Lower leg skin (tissue), 4 donors: ENCODE results near the gene NPAS1. TPM values are rescaled to one million over a fixed set of nuclear protein-coding genes. Genes with fewer than 3 reads are reported as not detected.

Experiments used
- DNase-seq, 2 donors: peaks; one replicate each; pipeline ENCODE4 v3.0.0-alpha.2; 2019; ENCODE audit warnings: low spot score in 2 of 2
- H3K4me3 ChIP-seq: fragments of 200-600 bp; sonication (generic); 2 replicates; pipeline ENCODE4 v1.5.1; 2017; ENCODE audit warnings: mild to moderate bottlenecking, low read depth; ENCODE audit not compliant: poor library complexity, severe bottlenecking
- POLR2A ChIP-seq, 2 donors: fragments of 450-650 bp; IDR thresholded peaks; one replicate each; pipeline ENCODE4 v1.6.1; 2016 to 2017; ENCODE audit warnings: antibody characterized with exemption in 2 of 2, mild to moderate bottlenecking in 1 of 2, moderate library complexity in 1 of 2
- whole genome bisulfite sequencing, 2 donors: methylation state at CpG; one replicate each; pipeline ENCODE4 v1.1.5; 2018; 5-methylcytosine and 5-hydroxymethylcytosine counted together
- intact Hi-C: fragments of 100-400 bp; cut with DNase I; formaldehyde crosslinking; loops from one replicate; pipeline ENCODE4 v1.15.0; 2023; ENCODE audit warnings: low total_unique reads
- total RNA-seq, 4 donors: library from RNA; depleted of rRNA; stranded (reverse); fragments of >200 nt; gene quantifications; one replicate each; pipeline ENCODE4 v1.1.0, GENCODE V29; 2016
- TF ChIP-seq, protein P1 (sequence below), 3 donors: fragments of 450-650 bp; IDR thresholded peaks; one replicate each; pipeline ENCODE4 v1.5.1; 2016; ENCODE audit warnings: antibody characterized with exemption in 3 of 3, mild to moderate bottlenecking in 3 of 3, moderate library complexity in 2 of 3

Gene NPAS1
- total RNA-seq, 4 donors from 2014 or later, result 5.7 to 24.3 (median 12.6) TPM

DNA sequence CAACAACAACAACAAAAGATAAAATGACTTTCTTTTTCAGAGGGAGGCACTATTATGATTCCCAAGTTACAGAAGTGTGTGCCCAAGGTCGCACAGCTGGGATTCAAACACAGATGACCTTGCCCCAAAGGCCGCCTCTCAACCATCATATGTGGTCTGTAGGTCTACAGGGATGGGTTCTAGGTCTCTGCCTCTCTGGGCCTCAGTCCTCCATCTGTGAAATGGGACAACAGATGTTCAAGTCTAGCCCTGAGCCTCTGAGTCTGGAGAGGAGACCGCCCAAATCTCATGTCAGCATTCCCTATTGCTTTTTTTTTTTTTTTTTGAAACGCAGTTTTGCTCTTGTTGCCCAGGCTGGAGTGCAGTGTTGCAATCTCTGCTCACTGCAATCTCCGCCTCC lies 4.9 kb downstream of the NPAS1 start:
- WGBS, 2 donors, result 75 to 78% methylated on average over 5 of the region's 5 CpGs
- no peak for DNase-seq
- TF ChIP-seq POLR2A (IDR thresholded peaks at IDR 0.05), result no peak
- TF ChIP-seq, protein P1, sequence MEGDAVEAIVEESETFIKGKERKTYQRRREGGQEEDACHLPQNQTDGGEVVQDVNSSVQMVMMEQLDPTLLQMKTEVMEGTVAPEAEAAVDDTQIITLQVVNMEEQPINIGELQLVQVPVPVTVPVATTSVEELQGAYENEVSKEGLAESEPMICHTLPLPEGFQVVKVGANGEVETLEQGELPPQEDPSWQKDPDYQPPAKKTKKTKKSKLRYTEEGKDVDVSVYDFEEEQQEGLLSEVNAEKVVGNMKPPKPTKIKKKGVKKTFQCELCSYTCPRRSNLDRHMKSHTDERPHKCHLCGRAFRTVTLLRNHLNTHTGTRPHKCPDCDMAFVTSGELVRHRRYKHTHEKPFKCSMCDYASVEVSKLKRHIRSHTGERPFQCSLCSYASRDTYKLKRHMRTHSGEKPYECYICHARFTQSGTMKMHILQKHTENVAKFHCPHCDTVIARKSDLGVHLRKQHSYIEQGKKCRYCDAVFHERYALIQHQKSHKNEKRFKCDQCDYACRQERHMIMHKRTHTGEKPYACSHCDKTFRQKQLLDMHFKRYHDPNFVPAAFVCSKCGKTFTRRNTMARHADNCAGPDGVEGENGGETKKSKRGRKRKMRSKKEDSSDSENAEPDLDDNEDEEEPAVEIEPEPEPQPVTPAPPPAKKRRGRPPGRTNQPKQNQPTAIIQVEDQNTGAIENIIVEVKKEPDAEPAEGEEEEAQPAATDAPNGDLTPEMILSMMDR (IDR thresholded peaks at IDR 0.05), result no peak
- no peak overlapping the region for H3K4me3 ChIP-seq
- intact Hi-C loops, result no loop called here

DNA sequence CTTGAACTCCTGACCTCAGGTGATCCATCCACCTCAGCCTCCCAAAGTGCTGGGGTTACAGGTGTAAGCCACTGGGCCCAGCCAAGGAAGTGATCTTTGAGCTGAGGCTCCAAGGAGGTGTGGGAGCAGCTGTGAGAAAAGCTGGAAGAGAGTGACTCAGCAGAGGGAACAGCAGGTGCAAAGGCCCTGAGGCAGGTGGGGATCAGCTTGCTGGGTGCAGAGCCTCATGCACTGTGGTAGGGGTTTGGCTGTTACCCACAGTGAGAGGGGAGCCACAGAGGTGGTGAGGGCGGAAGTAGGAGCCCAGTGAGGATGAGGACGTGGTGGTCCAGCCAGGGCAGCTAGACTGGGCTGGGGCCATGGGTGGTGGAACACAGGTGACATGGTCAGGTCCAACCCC lies 6.5 kb downstream of the NPAS1 start:
- 83 to 92% methylated on average over 2 of the region's 2 CpGs for WGBS, 2 donors
- intact Hi-C loops, result no loop called here
- no peak for DNase-seq

DNA sequence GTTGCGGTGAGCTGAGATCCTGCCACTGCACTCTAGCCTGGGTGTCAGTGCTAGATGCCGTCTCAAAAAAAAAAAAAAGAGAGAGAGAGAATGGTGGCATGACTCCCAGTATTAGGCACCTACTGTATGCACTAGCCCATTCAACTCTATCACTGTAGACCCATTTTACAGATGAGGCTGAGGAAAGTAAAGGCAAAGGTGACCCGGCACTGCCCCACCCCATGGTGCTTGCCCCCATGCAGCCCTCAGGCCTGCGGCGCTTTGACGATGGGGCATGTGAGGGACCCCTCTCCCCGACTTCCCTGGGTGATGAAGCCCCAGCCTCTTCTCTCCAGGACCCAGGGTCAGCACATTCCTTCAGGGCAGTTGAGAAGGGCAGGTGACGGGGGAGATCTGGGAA lies 7.3 kb downstream of the NPAS1 start:
- TF ChIP-seq, protein P1 (IDR thresholded peaks at IDR 0.05), result no peak
- no peak for TF ChIP-seq POLR2A (IDR thresholded peaks at IDR 0.05)
- intact Hi-C loops, result no loop called here
- 89 to 93% methylated on average over 8 of the region's 8 CpGs for WGBS, 2 donors
- no peak for DNase-seq
- no peak overlapping the region for H3K4me3 ChIP-seq

More for the DNA sequence above, 6.5 kb downstream of the NPAS1 start:
- TF ChIP-seq POLR2A (IDR thresholded peaks at IDR 0.05), result no peak
- TF ChIP-seq, protein P1 (IDR thresholded peaks at IDR 0.05), result no peak
- H3K4me3 ChIP-seq, result no peak overlapping the region

DNA sequence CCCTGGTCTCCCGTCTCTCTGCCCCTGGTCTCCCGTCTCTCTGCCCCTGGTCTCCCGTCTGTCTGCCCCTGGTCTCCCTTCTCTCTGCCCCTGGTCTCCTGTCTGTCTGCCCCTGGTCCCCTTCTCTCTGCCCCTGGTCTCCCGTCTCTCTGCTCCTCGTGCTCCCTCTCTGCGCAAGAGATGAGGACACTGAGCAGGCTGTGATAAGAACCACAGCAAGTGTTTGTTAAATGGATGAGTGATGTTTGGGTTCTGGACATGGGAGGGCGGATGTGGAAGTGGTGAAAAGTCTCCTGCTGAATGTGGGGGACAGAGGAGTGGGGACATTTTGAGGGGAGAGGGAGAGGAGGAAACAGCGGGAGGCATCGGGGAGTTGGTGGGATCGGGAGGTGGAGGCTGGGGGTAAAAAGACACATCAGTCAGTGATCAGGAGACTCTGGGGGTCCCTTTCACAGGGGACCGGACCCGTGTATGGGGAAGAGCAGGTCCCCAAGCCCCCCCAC lies 8.0 kb downstream of the NPAS1 start:
- DNase-seq, result no peak
- WGBS, 2 donors, result 38 to 43% methylated on average over 9 of the region's 12 CpGs
- intact Hi-C loops, result no loop called here
- TF ChIP-seq, protein P1 (IDR thresholded peaks at IDR 0.05), result no peak
- no peak for TF ChIP-seq POLR2A (IDR thresholded peaks at IDR 0.05)
- no peak overlapping the region for H3K4me3 ChIP-seq

DNA sequence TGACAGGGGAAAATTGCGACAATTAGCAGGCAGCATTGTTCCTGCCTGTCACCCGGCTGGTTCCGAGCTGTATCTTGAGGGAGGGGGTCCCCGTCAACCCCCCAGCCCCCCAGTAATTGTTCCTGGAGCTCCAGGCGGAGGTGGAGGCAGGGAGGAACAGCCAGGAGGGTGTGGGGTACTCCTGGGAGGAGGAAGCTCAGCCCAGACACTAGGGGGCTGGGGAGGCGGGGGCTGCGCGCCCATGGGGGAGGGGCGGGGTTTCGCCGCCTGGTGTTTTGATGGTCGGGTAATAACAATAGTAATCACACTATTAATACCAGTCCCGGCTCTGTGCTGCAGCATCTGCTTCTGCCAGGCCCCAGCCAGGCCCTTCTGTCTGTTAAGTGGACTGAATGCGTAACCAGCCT lies 8.6 kb downstream of the NPAS1 start:
- DNase-seq, result no peak
- no peak overlapping the region for H3K4me3 ChIP-seq
- intact Hi-C loops, result no loop called here
- no peak for TF ChIP-seq POLR2A (IDR thresholded peaks at IDR 0.05)
- TF ChIP-seq, protein P1 (IDR thresholded peaks at IDR 0.05), result no peak
- WGBS, 2 donors, result 18 to 19% methylated on average over 14 of the region's 14 CpGs

DNA sequence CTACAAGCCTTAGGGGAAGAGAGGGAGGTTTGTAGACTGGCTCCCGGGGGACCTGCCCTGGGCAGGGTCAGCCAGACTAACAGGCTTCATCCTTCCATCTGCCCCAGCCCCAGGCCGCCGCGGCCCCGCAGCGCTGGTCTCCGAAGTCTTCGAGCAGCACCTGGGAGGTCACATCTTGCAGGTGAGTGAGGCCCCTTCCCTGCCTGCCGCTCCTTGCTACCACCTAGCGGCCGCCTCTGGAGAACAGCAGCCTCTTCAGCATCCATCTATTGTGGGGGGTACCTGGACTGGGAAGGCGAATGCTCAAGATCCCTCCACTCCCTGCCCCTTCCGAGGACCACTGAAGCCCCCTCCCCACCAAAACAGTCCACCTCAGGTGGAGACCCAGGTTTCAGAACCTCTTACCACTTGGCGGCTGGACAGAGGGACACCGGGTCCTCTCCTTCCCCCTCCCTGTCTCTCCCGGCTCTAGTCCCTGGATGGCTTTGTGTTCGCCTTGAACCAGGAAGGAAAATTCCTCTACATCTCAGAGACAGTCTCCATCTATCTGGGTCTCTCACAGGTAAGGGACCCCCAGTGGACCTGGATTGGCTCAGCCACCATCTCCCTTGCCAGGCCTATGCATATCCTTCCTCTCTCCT lies 12.7 kb downstream of the NPAS1 start:
- WGBS, 2 donors, result 16 to 17% methylated on average over 14 to 17 of the region's 17 CpGs
- no peak for DNase-seq
- H3K4me3 ChIP-seq, result no peak overlapping the region
- intact Hi-C loops, result no loop called here
- TF ChIP-seq, protein P1 (IDR thresholded peaks at IDR 0.05), result no peak
- no peak for TF ChIP-seq POLR2A (IDR thresholded peaks at IDR 0.05)
